Stimulated activated naive CD4-positive, alpha-beta T cell (primary cell): Measurements from ENCODE around the gene MAML2.
A peak's percentile ranks its signal among the peaks of the same experiment; 100 is the strongest.
"Not testable (repeated sequence)": the region's sequence is repeated elsewhere in the genome, so short reads cannot be mapped to it uniquely, and the experiment has no call there.

Experiments
- DNase-seq, 6 experiments: peaks; one replicate each; lab custom pipeline; 2025; lab: John Stamatoyannopoulos, UW

The MAML2 gene

GRCh38 chr11:96292291-96293010 lies 50.5 kb downstream of the MAML2 start:
- DNase-seq = no peak

- DNase-seq = no peak
These were observed 52.4 kb downstream of the MAML2 start for GRCh38 chr11:96290631-96291030.

GRCh38 chr11:96290031-96290430 lies 53.0 kb downstream of the MAML2 start:
- no peak for DNase-seq

GRCh38 chr11:96288915-96289314 lies 54.1 kb downstream of the MAML2 start:
- no peak for DNase-seq

GRCh38 chr11:96287822-96288439 lies 55.1 kb downstream of the MAML2 start:
- no peak for DNase-seq

- DNase-seq = not testable (repeated sequence)
These were observed 57.0 kb downstream of the MAML2 start for GRCh38 chr11:96285985-96286384.

GRCh38 chr11:96284917-96285316 lies 58.1 kb downstream of the MAML2 start:
- no peak for DNase-seq

- DNase-seq = no peak
These were observed 58.6 kb downstream of the MAML2 start for GRCh38 chr11:96284401-96284800.

- DNase-seq = no peak
These were observed 60.3 kb downstream of the MAML2 start for GRCh38 chr11:96282625-96283220.

GRCh38 chr11:96280444-96280843 lies 62.6 kb downstream of the MAML2 start:
- DNase-seq = no peak

- no peak for DNase-seq
These were observed 63.1 kb downstream of the MAML2 start for GRCh38 chr11:96279896-96280290.

GRCh38 chr11:96279018-96279895 lies 63.7 kb downstream of the MAML2 start:
- DNase-seq = no peak

GRCh38 chr11:96278039-96278897 lies 64.7 kb downstream of the MAML2 start:
- peak in 2 of 6 experiments; percentile 12 to 27 for DNase-seq

- no peak for DNase-seq
These were observed 65.3 kb downstream of the MAML2 start for GRCh38 chr11:96277696-96278038.

- no peak for DNase-seq
These were observed 66.2 kb downstream of the MAML2 start for GRCh38 chr11:96276836-96277235.

GRCh38 chr11:96275801-96276594 lies 67.0 kb downstream of the MAML2 start:
- no peak for DNase-seq

- no peak for DNase-seq
These were observed 69.5 kb downstream of the MAML2 start for GRCh38 chr11:96273507-96273906.

GRCh38 chr11:96272529-96273222 lies 70.3 kb downstream of the MAML2 start:
- DNase-seq = peak in 3 of 6 experiments; percentile 50 to 53 (median 52)

- no peak for DNase-seq
These were observed 71.2 kb downstream of the MAML2 start for GRCh38 chr11:96271777-96272176.

- not testable (repeated sequence) for DNase-seq
These were observed 71.6 kb downstream of the MAML2 start for GRCh38 chr11:96271352-96271751.
